ENCODE measurements around the gene RRP1B.
"Not testable (repeated sequence)": the region's sequence is repeated elsewhere in the genome, so short reads cannot be mapped to it uniquely, and the experiment has no call there.

Gene RRP1B

DNA sequence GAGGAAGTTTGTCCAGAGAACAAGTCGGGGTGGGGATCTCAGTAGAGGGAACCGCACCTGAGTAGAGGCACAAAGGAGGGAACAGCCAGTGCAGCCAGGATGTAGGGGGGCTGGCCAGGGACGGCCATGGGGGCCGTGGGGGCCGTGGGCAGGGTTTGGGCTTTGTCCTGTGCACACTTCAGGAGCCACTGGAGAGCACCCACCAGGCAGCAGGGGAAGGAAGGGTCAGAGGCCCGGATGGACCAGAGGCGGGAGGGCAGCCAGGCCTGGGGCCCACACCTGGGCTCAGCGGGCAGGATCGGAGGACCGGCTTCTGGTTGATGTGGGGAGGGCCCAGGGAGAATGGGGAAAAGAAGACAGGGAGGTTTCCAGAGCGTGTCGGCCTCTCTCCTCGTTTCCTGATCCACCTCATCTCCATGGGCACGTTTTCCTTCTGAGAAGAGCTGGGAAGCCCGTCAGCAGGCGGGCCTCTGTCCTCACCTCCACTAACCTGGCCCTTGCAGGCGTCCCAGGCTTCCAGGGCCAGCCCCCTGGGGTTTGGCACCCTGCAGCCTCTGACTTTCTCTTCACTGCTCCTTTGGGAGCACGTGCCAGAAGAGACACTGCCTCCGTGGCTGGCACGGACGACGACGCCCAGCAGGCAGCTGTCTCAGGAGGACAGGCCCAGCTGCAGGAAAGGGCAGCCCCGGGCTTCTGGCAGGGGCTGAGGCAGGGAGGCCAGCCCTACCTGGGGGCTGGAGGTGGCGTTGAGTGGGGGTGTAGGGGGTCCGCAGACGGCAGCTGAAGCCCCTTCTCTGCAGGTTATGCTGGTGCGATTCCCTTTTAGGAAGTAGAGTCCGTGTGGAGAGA is 42.8 kb downstream of the RRP1B start:
- no peak for DNase-seq

DNA sequence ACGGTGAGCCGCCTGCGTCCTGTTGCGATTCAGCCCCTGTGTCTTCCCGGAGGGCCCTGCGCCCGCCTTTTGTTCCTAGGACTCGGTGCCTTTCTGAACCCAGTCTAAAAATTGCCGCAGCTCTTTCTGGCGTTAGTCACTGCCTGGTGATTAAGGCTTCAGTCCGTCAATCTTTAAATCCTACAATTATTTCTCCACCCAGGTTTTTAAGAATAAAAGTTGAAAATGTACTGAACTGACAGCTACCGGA is 43.4 kb downstream of the RRP1B start:
- DNase-seq: no peak

DNA sequence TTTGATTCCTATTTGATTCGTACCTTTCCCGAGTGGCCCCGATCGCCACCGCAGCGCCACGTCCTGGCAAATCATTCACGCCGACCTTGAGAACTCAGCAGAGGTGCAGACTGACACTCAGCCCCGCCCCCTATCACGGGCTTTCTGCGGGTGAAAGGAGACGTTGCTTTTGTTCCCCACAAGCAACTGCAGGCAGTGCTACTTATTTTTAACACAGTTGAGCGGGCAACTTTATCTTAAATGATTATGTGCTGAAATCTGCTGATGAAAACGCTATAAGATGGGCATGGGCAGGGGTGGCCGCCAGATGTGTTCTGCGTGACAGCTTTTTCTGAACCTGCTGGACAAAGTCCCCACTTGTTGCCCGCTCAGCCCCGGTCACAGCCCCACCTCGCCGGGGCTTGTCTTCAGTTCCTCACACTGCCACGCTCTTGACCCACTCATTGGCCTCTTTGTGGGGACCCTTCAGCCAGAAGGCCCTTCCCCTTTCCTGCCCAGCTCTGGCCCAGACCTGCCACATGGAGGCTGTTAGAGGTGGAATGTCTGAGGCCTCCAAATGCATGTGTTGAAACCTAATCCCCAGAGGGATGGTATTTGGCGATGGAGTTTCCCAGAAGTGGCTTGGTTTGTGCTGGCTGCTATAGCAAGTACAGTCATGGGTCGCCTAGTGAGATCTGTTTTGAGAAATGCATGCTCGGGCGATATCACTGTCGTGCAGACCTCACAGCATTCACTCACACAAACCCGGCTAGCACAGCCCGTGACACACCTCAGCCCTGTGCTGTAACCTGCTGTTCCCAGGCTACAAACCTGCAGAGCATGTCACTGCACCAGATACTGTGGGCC is 43.9 kb downstream of the RRP1B start:
- no peak for DNase-seq

DNA sequence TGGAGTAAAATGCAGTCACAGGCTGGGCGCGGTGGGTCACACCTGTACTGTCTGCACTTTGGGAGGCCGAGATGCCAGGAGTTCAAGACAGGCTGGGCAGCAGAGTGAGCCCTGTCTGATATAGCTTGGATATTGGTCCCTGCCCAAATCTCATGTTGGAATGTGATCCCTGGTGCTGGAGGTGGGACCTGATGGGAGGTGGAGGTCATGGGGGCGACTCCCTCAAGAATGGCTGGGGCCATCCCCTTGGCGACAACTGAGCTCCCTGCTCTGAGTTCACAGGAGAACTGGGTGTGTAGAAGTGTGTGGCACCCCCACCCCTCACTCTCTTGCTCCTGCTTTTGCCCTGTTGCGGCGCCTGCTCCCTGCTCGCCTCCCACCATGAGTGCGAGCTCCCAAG is 48.1 kb downstream of the RRP1B start:
- no peak for DNase-seq

DNA sequence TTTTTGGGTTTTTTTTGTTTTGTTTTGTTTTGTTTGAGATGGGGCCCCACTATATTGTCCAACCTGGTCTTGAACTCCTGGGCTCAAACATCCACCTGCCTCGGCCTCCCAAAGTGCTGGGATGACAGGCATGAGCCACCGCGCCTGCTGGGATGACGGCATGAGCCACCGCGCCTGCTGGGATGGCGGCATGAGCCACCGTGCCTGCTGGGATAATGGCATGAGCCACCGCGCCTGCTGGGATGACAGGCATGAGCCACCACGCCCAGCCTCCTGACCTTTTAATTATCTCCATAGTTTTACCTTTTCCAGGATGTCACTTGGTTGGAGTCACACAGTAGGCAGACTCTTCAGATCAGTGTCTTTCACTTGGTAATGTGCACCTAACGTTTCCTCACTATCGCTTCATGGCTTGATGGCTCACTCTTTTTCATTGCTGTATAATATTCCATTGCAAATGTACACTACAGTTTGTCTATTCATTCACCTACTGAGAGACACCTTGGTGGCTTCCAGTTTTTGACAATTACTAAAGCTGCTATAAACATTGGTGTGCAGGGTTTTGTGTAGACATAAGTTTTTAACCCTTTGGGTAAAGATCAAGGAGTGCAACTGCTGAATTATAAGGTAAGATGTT is 49.5 kb downstream of the RRP1B start:
- no peak for DNase-seq

DNA sequence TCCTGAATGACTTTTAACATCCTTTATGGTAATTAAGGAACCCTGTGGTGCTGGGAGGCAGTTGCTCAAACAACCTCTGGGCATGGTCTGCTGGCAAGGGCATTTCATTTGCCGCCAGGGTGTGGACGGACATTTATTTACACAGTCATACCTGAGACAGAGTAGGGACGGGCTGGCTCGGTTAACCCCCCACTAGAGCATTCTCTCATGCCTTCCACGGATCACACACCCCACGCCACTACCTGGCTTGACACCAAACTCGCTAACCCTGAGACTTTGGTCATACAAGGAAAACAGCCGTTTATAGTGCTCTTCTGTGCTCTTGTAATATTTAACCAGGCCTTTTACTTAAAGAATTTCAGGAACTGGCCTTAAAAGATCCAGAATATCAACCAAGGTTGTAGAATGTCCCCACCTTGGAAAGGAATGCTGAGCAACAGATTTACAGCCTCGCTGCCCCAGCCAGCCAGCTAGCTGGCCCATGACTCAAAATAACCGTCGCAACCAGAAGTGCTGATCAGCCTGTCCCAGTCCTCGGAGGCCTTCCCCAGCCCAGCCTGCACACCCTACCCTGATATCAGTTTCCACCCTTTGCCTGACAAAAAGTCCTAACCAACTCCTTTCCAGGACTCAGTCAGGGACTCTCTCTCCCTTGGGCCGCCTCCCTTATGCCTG is 53.0 kb downstream of the RRP1B start:
- no peak for DNase-seq

DNA sequence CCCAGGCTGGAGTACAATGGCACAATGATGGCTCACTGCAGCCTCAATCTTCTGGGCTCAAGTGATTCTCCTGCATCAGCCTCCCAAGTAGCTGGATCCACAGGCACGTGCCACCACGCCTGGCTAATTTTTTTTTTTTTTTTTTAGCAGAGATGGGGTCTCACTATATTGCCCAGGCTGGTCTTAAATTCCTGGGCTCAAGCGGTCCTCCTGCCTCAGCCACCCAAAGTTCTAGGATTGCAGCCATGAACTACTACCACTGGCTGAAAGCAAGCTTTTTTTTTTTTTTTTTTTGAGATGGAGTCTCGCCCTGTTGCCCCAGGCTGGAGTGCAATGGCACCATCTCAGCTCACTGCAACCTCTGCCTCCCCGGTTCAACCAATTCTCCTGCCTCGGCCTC is 53.8 kb downstream of the RRP1B start:
- DNase-seq: not testable (repeated sequence)

DNA sequence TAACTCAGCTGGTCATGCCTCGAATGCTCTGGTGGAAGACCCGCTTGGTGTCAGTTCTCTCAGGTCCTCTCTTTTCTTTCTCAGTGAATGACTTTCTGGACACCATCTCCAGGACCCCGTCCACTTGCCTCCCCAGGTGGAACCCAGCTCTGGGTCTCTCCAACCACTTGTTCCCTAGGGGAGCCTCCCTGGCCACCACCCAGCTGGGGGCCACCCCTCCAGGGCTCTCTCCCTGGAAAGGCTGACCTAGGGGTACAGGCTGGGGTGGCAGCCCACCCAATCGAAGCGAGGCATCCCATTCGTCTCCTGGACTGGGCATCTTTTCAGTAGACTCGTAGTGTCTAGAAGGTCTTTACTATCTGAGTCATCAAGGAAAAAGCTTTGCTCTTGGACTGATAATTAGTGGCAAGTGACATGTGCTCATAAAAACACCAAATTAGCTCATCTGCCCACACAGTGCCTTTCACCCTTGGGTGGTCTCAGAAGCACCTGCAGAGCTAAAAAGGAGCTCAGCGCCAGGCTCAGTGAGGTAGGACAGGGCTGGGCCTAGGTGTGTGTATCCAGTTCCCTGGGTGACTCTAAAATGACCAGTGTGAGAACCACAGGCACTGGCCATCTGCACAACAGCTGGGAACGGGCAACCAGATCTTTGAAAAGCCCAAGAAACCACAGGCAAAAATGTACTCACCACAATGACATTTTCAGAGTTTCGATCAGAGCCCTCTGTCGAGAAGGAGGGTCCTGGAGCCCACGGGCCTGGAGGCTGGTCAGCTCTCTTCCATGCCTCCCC is 57.2 kb downstream of the RRP1B start:
- DNase-seq: no peak

DNA sequence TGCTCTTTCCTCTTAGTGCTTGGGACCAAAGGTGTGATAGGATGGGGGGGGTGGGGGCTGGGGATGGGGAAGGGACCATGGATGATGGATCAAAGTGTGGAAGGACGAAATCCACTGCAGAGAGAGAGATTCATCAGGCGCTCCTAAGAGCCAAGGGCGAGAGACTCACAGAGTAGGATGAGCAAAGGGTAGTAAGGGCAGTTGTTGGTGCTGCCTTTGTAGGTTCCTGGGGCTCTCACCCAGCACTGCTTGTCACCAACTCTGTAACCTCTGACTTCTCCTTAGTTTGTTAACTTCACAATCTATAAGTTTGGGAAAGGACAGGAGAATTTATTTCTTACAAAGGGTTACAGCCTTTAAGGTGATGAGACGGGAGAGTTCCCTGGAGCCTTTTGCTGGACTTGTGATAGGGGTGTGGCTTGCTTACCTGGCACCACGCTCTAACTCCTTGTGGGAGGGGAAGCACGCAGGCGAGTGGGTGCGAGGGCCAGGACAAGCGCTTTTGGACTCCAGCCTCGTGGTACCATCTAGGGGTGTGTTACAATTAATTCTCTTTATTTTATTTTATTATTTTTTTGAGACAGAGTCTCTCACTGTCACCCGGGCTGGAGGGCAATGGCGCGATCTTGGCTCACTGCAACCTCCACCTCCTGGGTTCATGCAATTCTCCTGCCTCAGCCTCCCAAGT is 58.0 kb downstream of the RRP1B start:
- no peak for DNase-seq

DNA sequence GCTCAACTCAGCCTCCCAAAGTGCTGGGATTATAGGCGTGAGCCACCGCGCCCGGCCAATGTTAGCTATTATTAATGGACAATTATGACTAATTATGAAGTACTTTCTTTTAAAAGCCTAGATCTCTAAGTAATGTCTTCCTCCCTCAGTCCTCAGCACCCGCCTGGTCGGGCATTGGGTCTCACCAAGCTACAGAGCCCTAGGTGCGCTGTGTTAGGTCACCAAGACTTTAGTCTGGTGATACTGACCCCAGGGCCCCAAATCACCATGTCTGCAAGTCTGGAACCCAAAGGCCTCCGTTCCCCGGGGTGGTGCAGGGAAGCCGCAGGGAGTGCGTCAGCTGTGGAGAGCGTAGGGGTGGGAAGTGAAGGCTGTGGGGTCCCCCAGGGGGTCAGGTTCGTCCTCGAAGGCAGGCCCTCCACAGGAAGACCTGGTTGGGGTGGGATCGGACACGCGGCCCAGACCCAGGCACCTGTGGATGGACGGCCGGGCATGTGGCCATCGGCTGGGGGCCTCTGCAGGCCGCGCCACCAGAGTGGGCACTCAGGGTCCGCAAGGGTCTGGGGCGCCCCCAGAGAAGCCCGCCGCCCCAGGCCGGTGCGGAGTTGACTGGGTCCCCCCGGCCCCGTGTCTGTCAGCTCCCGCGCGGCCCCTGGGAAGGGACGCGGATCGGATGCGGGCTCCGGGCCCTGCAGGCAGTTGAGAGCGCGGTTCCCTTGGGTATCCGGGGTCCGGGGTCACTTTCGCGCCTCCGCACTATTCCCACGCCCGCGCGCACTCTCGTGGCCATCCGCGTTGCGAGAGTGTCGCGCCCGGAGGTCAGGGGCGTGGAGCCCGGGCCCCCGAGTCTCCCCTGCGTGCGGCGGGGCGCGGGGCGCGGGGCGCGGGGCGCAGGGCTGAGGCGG is 58.9 kb downstream of the RRP1B start:
- no peak for DNase-seq

DNA sequence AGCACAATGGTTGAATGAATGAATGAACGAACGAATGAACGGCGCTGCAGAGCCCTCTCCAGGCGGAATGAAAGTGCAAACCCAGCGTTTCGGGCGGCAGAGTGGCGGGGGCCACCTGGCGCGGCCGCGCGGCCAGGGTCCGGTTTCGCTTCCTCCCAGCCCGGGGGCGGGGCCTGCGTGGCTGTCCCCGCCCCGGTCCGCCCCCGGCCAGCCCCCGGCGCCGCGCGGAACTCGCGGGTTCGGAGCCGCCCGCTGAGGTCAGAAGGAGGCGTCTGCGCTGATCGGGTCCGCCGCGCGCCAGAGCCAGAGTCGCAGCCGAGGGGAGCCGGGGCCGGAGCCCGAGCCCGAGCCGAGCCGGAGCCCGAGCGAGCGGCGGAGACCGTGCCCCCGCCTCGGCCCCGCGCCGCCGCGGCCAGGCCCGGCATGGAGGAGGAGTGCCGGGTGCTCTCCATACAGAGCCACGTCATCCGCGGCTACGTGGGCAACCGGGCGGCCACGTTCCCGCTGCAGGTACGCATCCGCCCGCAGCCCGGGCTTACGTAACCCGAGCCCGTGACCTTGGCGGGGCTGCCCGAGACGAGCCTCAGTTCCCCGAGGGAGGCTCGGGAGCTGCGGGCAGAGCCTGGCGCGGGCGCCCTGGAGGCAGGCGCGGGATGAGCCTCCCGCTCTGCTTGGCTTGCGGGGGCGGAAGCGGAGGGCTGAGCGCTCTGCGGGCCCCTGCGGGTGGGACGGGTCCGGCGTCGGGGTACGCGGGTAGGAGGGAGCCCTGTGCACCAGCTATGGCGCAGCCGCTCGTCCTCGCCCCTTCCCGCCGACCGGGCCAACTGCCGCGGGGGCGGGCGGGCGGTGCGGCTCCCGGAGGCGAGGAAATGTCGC is 59.8 kb downstream of the RRP1B start, which contains the start of gene PDXK:
Gene PDXK (plus strand): TSS at position 258 of the 876 bp plus-strand sequence. CDS start 166 bp downstream, at position 424.
- DNase-seq: peak; percentile 76

DNA sequence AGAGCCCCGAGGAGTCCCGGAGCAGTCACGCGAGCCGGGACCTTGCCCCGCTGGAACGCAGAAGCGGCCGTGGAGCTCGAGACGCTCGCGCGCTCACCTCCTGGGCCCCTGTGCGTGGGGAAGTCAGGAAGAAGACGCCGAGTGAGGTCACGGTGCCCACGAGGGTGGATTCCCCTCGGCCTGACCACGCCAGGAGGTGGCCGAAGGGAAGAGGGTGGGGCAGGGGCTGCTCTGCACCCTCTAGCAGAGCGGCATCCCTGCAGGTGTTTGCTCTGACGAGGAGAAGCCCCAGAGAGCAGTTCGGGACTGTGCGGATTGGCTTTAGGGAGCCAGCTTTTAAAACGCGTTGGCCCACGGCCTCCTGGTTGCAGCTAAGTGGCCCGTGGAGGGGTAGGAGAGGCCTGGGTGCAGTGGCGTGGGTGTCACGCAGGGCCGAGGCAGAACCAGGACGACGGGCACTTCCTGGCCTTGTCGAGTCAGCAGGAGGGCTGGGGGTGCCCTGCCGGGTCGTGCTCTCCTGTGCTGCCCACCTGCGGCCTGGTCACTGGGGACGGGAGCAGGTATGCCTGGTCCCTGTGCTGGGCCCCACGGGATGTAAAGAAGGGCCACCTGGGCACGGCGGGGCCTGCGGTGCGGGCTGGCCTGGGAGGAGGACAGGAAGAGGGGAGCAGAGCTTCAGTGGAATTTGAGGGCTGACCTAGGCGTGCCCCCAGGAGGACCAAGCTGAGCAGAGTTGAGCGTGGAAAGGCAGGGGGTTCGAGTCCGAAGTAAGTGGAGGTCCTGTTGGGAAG is 60.6 kb downstream of the RRP1B start:
- DNase-seq: no peak

DNA sequence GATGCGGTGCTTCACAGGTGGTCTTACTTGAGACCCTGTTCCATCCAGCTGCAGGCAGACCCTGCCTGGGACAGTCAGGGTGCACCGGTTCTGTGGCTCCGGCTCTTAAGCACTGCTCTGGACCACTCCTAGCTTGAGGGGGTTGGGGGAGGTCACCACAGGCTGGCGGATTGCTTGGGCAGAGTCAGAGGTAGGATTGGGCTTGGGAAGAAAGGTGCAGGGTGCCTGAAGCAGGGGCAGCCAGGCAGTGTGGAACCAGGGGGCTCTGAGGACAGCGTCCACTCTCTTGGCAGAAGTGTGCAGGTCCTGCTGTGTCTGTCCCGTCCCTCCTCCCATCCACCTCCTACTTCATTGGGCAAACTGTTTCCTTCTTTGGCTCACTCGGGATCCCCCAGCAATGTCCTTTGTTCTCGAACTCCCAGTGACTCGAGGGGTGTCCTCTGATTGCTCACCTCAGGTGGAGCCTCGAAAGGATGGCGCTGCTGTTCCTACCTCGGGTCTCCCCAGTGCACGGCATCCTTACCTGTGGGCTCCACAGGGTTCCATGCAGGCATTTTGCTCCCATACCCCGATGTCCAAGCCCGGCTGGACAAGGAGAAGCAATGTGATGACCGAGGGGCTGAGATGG is 61.3 kb downstream of the RRP1B start:
- DNase-seq: no peak

DNA sequence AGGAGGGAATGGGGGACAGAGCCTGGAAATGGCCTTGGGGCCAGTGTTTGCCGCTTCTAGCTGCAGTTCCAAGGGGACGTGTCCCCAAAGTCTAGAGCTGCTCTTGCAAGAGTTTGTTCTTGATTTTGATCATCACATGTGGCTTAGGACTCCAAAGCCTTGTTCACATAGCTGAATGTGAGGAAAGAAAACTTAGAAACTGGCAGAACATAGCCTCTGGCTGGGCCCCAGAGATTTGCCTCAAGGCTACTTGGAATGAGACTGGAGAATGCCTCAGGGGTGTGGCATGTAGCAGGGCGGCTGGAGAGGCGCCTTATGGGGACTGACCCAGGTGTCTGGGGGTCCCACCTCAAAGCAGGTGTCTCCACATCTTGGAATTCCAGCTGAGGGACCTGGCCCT is 61.8 kb downstream of the RRP1B start:
- DNase-seq: no peak

DNA sequence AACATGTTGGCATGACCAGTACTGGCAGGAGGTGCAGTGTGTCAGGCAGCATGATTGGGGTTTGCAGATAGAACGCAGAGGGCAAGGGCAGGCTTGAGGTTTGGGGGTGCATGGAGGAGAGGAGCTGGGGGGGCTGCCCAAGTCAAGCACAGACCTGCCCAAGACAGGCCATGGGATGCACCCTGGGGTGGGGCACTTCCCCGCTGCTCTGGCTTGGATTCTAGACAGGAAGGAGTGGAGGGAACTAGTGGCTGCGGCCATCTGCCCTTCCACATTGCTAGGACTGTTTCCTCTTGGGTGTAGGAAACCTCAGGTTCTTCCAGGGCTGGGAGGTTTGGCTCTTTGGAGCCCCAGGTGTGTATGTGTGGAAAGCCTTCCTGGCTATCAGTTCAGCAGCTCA is 62.6 kb downstream of the RRP1B start:
- no peak for DNase-seq

DNA sequence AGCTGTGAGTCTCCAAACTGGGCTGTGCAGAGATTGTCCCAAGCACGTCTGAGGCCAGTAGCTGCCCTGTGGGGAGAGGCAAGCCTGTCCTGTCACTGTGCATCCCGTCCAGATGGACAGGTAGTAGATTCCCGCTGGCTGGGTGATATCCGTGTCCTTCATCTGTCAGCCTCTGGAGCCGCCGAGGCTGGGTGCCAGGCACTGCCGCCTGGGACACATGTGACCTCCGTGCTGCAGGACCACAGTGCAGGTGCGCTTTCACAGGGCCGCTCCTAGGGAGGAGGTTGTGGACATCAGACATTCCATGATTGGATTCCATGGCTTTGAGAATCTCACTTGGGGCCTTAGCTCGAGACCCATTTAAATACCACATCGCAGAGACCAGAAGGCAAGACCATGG is 64.3 kb downstream of the RRP1B start:
- no peak for DNase-seq

DNA sequence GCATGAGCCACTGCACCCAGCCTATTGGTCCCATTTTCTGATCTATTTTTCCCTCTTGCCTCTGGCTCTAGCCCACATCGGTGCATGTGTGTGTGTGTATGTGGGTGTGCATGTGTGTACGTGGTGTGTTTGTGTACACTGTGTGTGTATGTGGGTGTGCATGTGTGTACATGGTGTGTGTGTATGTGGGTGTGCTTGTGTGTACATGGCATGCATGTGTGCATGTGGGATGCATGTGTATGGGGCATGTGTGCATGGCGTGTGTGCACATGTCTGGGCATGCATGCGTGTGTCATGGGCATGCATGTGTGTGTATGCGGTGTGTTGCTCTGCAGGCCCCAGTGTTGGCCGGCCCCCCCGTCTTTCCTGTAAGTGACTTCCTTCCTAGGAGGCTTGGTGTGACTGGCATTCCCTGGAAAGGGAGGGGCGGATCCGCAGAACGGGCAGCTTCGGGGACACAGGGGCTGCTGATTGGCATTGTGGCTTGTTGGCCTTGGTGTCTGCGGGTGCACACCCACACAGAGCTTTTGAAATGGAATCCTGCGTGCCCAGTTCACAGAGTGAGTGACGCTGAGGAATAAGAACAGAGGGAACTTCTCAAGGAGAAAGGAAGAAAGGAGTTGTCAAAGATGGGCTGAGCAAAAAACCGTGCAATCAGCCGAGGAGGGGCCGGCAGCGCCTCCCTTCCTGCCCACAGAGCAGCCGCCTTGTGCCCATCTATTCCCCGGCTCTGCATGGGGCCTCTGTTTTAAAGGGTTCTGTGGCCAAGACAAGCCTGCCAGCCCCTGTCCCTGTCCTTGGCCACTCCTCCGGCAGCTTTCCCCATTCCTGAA is 67.5 kb downstream of the RRP1B start:
- DNase-seq: no peak
